CMK (cell line): ENCODE measurements around the gene PXDC1.

ENCODE experiments used
- DNase-seq: peaks from one replicate; pipeline ENCODE4 v3.0.0-alpha.2; 2010; ENCODE audit warnings: low read depth

PXDC1 gene

DNA sequence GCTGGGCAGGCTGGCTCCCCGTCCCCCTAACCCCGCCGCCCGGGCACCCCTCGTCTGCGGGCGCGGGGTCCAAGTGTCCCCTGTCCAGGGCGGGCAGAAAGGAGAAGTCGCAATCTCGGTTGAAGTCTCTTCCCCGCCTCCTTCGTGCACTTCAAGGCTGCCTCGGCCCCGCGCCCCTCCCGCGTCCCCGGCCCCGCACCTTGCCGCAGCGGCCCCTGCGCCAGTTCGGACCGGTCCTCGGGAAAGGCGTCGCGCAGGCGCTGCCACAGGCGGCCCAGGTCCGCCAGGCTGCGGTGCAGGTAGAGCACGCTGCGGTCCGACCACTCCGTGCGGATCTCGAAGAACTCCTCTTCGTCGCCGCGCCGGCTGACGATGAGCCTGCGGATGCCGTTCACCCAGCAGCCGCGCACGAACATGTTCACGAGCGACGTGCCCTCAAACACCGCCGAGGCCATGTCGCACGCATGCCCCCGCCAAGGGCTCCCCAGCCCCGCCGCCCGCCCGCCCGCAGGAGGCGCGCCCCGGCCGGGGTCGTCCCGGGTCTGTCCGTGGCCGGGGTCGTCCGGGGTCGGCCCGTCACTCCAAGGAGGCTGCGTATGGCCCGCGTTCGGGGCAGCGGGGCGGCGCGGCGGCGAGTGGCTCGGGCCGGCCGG lies at the start of gene PXDC1:
TSS of gene PXDC1 (minus strand) at position 637 of the 653 bp plus-strand sequence. CDS start at position 455, 182 bp downstream.
- no peak for DNase-seq

- no peak for DNase-seq
Measured at GRCh38 chr6:3800850-3801591, 49.5 kb upstream of the PXDC1 start.

- no peak for DNase-seq
Measured at GRCh38 chr6:3799719-3800118, 48.2 kb upstream of the PXDC1 start.

GRCh38 chr6:3798055-3798919 lies 46.8 kb upstream of the PXDC1 start:
- no peak for DNase-seq

- DNase-seq, result no peak
Measured at GRCh38 chr6:3797231-3798054, 45.9 kb upstream of the PXDC1 start.

GRCh38 chr6:3796719-3797041 lies 45.2 kb upstream of the PXDC1 start:
- no peak for DNase-seq

DNA sequence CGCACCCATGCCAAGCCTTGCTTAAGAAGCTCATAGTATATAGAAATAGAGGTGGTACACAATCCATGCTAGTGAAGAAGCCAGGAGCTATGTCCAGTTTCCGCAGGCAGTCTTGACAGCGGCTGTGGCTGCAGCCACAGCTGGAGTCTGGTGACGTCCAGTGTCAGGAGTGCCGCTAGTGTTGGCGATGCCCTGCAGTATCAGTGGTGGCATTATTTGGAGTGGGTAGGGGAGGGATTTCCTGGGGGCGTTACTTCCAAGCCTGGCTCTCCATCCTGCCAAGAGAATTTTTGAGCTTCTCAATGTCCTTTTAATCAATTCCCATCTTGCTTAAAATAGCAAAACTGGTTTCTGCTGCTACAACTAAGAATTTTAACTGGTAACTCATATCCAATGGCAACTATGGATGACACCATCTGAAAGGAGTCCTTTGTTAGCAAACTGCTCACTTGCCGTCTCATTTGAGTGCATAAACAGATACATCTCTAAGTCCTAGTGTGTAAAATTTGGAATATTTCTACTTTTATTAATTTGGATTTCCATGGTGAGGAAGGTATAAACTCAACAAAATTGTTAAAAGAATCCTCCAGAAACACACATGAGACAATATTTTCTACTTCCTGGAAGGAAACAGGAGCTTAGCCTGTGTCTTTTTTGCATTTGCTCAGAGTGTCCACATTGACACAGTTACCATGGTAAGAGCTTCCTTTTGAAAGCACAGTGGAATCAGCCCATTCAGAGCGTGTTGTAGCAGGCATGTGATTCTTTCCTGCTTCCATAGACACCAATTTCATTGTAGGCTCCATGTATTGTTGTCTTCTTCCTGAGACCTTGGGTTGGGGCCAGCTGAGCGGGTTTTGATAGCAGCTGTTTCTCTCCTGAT lies 44.6 kb upstream of the PXDC1 start:
- no peak for DNase-seq

- no peak for DNase-seq
Measured at GRCh38 chr6:3794092-3794491, 42.6 kb upstream of the PXDC1 start.

DNA sequence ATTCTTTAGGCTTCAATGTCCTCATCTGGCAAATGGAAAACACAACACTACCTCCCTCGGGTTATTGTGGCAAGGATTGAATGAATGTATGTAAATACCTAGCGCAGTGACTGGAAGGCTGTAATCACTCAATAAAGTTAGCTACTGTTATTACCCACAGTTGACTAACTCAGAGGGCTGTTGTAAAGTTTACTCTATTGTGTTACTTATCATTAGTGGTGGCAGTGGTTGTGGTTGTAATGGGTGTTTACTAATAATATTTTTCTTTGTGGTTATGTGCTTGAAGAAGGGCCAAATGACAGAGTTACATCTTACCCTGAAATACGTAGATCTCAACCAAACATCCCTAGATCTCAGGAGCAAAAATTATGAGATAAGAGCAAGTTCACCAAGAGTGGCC lies 42.0 kb upstream of the PXDC1 start:
- no peak for DNase-seq

DNA sequence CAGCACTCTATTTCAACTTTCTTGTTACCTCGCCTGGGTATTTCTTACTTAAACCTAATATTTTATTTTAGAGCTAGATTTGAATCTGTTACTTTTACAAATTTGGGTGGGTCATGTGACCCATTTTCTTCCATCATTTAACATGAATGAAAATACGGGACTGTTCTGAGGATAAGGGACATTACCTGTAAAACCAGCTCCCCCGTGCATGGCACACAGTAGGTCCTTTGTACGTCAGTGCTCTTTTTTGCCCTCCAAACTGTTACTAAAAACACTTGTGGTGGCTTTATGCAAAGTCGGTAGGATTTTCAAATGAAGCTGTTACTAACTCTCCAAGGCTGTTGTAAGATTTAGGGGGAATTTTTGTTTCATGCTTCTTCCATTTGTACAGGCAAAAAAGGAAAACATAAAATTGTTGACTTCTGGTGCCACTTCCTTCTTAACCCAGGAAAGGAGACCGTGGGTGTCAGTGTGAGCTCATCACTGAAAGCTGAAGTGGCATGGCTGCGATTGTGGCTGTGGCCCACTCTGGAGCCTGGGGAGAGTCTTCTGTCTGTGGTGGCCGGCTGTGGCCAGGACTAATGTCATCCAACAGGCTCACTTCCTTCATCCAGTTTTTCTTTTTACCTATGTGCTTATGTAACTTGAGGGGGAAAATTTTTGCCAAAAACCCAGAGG lies 40.2 kb upstream of the PXDC1 start:
- no peak for DNase-seq

DNA sequence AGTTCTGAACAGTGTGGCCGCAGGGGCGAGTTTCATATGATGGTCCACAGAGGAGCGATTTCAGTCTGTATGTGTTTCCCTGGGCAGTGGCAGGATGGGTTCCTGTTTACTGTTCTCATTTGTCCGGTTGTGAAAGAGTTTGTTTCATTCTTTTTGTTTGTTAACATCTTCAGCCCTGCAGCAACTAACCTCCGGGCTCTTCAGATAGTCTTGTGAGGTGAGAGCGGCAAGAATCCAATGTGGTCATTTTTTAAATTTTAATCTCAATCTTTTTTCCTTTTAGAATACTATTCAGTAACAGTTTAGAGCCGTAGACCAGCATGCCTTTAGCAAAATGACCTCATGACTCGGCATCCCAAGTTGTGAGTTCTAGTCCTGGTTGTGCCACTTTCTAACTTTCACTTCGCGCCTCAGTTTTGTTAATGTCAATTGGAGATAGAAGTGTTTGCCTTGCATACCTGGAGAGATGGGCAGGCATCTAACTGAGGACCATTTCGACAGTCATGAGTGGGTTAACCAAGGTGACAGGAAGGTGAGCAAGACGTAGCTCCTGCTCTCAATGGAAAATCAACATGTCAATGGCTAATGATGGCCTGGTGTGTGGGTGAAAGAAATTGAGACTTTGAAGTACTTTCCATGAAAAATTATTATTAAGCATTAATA lies 38.5 kb upstream of the PXDC1 start:
- no peak for DNase-seq

- DNase-seq, result no peak
Measured at GRCh38 chr6:3789018-3789895, 37.7 kb upstream of the PXDC1 start.

DNA sequence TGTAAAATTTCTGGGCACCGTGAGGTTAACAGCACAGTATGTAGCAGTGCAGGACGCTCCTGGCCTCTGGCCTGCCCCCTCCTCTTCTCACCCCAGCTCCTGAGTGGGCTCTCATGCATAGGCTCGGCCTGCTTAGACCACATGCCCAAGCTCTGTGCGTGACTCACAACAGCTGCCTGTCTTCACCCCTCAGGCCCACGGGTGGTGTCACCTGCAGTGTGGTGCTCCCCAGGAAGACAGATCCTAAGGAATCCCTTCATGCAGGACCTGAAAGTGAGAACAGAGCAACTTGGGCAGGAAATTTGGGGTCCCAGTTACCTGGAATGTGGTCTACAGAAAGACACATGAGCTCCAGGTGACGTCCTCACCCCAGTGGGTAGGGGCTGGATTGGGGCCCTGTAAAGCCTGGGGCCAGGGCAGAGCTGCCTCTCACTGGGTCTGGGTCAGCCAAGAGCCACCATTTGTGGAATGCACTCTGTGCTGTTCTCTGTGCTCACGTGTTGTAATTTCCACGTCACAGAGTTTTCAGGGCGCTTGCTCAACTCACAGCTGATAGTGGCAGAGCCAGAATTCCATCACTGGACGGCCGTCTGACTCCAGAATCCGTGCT lies 37.0 kb upstream of the PXDC1 start:
- no peak for DNase-seq

GRCh38 chr6:3786141-3786540 lies 34.6 kb upstream of the PXDC1 start:
- DNase-seq, result no peak

GRCh38 chr6:3785745-3786098 lies 34.2 kb upstream of the PXDC1 start:
- no peak for DNase-seq

- no peak for DNase-seq
Measured at GRCh38 chr6:3784885-3785744, 33.6 kb upstream of the PXDC1 start.

DNA sequence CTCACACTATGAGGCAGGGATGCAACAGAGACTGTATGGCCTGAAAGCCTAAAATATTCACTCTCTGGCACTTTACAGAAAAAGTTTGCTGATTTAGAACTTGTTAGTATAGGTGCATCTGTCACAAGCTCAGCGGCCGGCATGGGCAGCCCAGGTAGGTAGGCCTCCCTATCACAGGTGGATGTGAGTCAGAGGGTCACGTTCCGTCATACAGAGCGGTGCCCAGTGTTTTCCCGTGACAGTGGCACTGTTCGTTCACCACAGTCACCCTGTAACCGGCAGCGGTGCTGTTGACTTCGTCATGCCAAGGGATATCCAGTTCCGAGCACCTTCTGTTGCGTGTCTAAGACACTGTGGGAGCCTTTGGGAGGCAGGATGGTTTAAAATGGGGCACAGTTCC lies 32.9 kb upstream of the PXDC1 start:
- DNase-seq, result no peak
